NCI-H128 (cell line): ENCODE measurements around the gene MICA.
"Not testable (repeated sequence)": the region's sequence is repeated elsewhere in the genome, so short reads cannot be mapped to it uniquely, and the experiment has no call there.

Experiments used
- DNase-seq: peaks from one replicate; lab custom pipeline; 2025; ENCODE audit not compliant: unreplicated experiment; lab: John Stamatoyannopoulos, UW

MICA gene

DNA sequence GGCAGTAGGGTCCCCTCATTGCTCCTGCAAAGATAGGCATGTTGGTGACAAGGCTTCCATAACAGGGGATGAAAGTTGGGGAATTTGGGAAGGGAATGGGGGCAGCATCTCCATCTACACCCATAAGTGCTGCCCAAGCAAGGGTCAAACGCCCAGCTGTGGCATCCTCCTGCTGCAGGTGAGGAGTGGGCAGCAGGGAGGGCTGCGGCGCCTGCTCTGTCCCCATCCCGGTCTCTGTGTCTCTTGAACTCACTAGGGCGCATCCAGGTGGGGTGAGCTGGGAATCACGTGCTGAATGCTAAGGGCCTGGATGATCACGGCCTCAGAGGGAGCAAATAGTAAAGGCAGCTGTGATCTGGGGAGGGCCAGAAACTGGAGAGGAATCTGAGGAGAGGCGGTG, 9.1 kb downstream of the MICA start:
- DNase-seq = no peak

DNA sequence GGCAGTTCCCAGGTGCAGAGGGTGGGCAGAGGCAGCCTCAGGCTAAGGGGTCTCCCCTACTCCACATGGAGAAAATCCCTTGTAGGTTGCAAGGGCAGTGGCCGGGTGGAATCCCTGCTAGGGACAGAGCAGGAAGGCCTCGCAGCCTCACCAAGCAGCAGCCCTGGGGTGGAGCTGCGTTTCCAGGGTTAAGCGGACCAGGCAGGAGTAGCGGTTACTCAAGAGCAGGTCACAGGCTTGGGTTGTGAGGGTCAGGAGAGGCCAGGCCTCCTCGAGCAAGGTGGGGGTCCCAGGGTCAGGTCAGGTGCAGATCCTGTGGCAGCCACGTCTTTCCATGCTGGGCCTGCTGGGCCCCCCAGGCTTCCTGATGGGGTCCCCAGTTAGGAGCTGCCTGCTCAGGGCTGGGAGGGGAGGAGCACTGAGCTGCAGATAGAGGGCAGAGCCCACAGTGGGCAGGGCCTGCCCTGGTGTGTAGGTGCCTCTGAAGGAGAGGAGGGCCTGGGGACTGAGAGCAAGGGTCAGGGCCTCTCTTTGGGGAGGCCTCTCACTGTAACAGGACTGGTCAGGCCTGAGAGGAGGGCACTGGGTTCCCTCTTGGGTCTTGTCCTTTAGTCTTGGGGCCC, 10.9 kb downstream of the MICA start:
- not testable (repeated sequence) for DNase-seq

DNA sequence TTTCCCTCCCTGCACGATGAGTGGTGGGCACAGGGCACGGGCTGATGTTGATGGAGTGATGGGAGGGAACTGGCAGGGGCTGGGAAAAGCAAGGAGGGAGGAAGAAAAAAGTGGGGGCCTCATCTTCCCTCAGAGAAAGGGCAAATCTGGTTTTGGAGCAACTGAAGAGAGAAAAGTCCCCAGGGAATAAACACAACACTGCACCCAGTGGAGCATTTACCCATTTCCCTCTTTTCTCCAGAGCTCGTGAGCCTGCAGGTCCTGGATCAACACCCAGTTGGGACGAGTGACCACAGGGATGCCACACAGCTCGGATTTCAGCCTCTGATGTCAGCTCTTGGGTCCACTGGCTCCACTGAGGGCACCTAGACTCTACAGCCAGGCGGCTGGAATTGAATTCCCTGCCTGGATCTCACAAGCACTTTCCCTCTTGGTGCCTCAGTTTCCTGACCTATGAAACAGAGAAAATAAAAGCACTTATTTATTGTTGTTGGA, 11.4 kb downstream of the MICA start:
- DNase-seq = no peak

DNA sequence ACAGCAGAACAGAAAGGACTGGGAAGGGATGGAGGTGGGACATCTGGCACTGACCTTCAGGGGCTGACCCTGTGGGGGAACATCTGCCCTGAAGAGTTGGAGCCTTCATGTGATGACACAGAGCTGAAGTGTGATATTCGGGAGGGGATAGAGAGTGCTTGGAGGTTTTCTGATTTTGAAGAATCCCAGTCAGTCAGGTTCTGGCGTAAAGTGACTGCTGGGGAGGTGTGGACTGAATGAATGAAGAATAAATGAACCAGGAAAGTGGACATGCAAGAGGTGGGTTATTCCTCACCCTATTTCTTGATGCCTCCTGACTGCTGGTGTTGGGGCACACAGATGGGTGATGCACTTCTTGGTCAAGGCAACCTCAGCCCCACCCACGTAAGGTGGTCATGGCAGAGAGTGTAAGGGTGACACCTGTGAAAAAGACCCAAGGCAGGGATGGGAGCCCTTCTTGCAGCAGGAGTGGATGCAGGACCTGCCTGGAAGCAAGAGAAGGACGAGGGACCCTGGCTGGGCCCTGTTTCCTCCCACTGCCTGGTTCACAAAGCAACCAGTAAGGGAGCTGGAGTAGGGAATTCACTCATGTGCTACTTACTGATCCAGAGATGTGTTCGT, 13.1 kb downstream of the MICA start:
- no peak for DNase-seq

DNA sequence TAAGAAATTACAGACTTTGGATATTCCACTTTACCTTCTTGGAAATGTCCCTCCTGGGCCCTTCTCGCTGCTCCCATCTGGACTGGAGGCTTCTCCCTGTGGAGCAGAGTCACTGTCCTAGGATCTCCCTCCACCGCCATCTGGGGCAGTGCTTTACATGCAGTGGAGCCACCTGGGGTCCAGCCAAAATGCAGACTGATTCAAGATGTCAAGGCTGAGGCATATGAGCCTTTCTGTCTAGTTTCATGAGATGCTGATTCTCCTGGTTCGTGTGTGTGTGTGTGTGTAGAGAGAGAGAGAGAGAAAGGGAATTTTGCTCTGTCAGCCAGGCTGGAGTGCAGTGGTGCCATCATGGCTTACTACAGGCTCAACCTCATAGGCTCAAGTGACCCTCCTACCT, 14.9 kb downstream of the MICA start:
- no peak for DNase-seq

DNA sequence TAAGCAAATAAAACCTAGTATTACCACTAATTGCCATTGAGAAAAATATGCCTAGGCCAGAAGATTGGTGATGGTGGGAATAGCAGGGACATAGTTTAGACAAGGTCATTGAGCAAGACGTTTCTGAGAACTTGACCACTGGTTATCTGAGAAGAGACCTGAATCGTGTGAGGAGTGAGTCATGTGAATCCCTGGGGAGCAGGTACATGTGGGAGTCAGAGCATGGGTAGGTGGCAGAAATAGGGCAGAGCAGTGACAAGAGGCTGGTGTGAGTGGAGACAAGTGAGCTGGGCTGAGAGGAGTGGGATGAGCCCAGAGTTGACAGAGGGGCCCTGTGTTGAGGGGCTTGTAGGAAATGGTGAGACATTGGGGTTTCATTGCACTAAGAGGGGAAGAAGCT, 16.4 kb downstream of the MICA start:
- DNase-seq = no peak

DNA sequence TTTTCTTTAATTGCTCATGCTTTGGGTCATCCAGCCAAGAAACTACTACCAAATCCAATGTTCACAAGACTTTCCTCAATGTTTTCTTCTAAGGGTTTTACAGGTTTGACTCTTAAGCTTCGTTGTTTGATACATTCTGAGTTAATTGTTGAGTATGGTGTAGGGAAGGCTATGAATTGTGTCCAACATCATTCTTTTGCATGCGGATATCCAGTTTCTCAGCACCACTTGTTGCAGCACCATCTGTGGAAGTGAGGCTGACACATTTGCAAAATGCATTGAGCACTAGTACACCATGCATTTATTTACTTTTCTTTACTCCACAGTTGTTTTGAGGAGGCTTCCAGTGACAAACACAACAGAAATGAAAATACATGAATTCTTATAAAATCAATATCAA, 17.2 kb downstream of the MICA start:
- no peak for DNase-seq

DNA sequence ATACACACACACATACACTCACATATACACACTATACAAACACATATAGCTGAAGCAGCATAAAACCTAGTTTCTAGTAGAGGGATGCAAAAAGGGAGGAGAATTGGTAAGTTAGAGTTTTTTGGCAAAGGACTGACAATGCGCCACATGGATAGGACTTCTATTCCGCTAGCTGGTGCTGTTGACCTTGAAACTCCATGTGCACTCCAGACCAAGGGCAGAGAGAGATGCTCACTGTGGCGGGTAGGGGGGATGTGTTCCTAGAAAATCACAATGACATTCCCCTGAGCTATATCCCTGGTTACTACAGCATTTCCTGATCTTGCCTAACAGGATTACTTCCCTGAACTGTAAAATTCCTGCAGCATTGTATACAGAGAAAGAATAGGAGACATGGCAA, 19.2 kb downstream of the MICA start:
- no peak for DNase-seq

DNA sequence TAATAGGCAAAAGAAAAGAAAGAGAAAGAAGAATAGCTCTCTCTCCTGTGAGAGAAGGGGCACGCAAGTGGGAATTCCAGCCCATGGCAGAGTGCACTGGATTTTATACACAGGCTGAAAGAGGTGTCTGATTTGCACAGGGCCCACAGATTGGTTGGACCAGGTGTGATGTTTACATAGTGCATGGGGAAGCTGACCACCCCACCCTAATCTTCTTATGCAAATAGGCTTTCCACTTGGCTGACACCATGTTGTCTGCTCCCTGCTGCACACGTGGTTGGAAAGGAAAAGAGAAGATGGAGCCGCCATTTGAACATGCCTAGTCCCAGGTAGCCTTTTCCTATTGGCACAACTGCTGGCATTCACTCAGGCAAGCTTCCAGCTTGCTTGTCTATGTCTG, 20.2 kb downstream of the MICA start:
- DNase-seq = no peak

DNA sequence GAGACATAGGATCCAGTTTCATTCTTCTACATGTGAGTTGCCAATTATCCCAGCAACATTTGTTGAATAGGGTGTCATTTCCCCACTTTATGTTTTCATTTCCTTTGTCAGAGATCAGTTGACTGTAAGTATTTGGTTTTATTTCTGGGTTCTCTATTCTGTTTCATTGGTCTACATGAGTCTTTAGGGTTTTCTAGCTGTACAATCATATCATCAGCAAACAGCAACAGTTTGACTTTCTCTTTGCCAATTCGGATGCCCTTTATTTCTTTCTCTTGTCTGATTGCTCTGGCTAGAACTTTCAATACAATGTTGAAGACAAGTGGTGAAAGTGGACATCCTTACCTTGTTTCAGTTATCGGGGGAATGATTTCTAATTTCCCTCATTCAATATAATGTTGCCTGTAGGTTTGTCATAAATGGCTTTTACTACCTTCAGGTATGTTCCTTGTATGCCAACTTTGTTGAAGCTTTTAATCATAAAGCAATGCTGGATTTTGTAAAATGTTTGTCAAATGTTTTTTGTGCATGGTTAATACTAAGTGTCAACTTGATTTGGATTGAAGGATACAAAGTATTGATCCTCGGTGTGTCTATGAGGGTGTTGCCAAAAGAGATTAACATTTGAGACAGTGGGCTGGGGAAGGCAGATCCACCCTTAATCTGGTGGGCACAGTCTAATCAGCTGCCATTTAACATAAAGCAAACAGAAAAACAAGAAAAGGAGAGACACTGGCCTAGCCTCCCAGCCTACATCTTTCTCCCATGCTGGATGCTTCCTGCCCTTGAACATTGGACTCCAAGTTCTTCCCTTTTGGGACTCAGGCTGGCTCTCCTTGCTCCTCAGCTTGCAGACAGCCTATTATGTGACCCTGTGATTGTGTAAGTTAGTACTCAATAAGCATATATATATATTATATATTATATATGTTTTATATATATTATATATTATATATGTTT, 23.3 kb downstream of the MICA start:
- DNase-seq = no peak

DNA sequence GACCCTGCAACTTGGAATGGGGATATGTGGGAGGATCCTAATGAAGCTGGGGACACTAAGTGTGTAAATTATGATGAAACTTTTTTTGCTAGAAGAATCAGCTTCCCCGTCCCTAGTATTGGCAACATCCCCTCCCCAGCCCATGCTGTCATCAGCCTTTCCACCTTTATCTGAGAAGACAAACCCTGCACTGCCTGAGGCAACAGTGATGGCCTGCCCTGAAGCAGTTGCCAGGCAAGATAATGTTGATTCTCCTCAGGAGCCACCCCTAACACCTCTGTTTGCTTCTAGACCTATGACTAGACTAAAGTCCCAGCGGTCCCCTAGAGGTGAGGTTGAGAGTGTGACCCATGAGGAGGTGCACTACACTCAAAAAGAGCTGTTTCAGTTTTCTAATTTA, 27.1 kb downstream of the MICA start:
- DNase-seq = no peak

DNA sequence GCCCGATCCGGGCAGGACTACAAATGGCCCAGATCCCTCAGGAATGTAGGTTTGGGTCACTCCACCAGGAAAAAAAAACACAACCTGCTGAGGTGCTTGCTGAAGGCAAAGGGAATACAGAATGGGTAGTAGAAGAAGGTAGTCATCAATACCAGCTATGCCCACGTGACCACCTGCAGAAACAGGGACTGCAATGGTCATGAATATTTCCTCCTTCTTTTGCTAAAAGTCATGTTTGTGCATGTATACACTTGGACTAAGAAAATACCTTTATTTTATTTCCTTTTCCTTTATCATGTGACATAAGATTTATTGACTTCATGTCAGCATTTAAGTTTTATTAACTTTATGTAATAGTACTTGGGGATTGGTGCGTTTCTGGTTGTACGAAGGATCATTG, 31.7 kb downstream of the MICA start:
- not testable (repeated sequence) for DNase-seq

DNA sequence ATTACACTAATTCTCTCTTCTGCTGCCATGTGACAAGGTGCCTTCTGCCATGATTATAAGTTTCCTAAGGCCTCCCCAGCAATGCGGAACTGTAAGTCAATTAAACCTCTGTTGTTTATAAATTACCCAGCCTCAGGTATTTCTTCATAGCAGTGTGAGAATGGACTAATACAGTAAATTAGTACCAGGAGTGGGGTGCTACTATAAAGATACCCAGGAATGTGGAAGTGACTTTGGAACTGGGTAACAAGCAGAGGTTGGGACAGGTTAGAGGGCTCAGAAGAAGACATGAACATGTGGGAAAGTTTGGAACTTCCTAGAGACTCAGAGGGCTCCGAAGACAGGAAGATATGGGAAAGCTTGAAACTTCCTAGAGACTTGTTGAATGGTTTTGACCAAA, 34.8 kb downstream of the MICA start:
- DNase-seq = no peak

DNA sequence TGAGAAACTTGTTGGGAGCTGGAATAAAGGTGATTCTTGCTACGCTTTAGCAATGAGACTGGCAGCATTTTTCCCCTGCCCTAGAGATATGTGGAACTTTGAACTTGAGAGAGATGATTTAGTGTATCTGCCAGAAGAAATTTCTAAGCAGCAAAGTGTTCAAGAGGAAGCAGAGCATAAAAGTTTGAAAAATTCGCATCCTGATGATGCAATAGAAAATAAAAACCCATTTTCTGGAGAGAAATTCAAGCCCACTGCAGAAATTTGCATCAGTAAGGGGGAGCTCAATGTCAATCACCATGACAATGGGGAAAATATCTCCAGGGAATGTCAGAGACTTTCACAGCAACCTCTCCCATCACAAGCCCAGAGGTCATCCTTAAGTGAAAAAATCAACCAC, 35.3 kb downstream of the MICA start:
- DNase-seq = no peak

DNA sequence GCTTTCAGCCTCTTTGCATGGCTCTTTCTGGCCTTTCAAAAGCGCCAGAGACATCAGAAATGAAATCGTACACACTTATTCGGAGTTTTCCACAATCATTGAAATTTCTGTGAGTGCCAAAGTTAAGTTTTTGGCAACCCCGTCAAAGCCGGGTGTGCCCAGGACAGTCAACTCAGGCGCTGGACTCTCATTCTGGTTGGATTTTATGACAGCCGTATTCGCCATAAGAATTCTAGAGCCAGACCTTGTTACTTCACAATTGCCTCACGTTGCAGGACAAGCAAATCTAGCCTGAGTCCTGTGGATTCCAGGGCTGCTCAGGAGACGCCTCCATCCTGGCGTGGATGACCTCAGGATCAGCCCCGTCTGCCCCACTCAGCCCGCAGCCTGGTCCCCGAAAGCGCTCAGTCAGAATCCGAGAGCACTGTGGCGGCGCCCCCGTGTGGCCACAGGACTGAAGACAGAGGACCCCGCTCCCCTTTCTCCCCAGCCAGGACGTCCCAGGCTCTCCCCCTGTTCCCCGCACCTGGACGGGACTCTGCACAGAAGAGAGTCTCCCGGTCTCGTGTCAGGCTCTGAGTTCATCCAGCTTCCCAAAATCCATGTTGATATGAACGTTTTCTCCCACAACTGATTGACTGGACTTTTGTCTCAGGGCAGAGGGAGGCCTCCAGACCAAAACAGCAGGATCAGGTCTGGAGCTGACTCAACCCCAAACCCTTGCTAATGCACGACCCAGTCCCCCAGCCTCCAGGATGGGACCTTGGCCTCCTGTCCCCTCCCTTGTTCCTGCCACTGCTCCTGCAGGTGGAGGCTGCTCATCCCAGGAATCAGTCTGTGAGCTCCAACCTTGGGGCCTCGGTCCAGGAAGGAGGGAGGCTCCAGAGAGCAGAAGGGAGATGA, 38.2 kb downstream of the MICA start:
- DNase-seq = no peak

DNA sequence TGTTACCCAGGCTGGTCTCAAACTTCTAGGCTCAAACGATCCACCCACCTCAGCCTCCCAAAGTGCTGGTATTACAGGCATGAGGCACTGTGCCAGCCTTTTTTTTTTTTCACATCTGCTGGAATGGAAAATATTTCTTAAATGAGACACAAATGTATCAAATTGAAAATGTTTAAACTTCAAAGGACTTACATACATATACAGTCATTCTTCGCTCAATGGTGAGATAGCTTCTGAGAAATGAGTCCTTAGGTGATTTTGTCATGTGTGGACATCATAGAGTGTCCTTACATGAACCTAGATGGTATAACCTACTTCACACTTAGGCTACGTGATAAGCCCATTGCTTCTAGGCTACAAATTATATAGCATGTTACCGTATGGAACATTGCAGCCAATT, 43.1 kb downstream of the MICA start:
- DNase-seq = no peak

DNA sequence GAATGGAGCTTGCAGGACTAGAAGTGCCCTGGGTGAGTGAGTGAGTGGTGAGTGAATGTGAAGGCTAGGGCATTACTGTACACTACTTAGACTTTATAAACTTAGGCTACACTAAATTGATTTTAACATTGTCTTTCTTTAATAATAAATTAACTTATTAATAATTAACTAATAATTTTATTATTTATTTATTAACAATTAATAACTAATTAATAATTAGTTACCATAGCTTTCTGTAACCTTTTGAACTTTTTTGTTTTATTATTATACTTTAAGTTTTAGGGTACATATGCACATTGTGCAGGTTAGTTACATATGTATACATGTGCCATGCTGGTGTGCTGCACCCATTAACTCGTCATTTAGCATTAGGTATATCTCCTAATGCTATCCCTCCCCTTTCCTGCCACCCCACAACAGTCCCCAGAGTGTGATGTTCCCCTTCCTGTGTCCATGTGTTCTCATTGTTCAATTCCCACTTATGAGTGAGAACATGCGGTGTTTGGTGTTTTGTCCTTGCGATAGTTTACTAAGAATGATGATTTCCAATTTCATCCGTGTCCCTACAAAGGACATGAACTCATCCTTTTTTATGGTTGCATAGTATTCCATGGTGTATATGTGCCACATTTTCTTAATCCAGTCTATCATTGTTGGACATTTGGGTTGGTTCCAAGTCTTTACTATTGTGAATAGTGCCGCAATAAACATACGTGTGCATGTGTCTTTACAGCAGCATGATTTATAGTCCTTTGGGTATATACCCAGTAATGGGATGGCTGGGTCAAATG, 43.8 kb downstream of the MICA start:
- DNase-seq = not testable (repeated sequence)

DNA sequence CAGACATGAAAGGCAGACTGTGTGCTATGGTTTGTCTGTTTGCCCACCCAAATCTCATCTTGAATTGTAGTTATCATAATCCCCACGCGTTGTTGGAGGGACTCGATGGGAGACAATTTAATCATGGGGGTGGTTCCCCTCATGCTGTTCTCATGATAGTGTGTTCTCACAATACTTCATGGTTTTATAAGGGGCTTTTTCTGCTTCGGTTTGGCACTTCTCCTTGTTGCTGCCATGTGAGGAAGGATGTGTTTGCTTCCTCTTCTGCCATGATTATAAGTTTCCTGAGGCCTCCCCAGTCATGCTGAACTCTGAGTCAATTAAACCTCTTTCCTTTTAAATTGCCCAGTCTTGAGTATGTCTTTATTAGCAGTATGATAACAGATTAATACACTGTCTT, 47.4 kb downstream of the MICA start:
- DNase-seq = no peak

DNA sequence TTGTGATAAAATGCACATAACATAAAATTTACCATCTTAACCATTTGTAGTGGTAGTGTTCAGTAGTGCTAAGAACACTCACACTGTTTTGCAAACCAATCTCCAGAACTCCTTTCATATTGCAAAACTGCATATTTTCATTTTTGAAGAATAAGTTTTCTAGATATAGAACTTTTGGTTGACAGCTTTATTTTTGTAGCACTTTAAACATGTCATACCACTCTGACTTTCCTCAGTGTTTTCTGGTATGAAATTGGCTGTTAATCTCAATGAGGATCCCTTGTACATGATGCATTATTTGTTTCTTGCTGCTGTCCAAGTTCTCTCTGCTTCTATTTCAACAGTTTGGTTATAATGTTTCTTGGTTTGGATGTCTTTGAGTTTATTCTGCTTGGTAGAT, 49.5 kb downstream of the MICA start:
- DNase-seq = no peak

DNA sequence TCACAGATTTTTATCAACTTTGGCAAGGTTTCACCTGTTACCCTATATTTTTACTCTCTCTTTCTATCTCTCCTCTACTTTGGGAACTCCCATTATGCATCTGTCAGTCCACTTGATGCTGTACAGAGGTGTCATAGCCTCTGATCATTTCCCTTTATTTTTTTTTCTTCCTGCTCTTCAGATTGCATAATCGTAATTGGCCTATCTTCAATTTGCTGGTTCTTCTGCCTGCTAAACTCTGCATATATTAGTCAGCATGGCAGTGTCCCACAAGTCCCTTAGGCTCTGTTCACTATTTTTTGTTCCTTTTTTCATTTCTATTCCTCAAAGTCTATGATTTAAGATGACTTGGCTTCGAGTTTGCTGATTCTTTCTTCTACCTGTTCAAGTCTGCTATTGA, 49.9 kb downstream of the MICA start:
- DNase-seq = no peak
